ENCODE results near the gene NUMA1.
A peak's percentile ranks its signal among the peaks of the same experiment; 100 is the strongest.

NUMA1 gene

GRCh38 chr11:72023335-72023734, 57.0 kb downstream of the NUMA1 start:
- DNase-seq (ENCODE audit: low read depth) = peak; percentile 26

GRCh38 chr11:72018171-72018570, 62.2 kb downstream of the NUMA1 start:
- DNase-seq (ENCODE audit: low read depth) = no peak

GRCh38 chr11:72015511-72016061, 64.8 kb downstream of the NUMA1 start:
- peak; percentile 48 for DNase-seq (ENCODE audit: low read depth)

GRCh38 chr11:72014761-72015320, 65.5 kb downstream of the NUMA1 start:
- no peak for DNase-seq (ENCODE audit: low read depth)

- no peak for DNase-seq (ENCODE audit: low read depth)
Observed at GRCh38 chr11:72013765-72014711, 66.3 kb downstream of the NUMA1 start.

- no peak for DNase-seq (ENCODE audit: low read depth)
Observed at GRCh38 chr11:72012897-72013721, 67.2 kb downstream of the NUMA1 start.

GRCh38 chr11:72012091-72012630, 68.2 kb downstream of the NUMA1 start:
- no peak for DNase-seq (ENCODE audit: low read depth)

GRCh38 chr11:72010529-72011233, 69.7 kb downstream of the NUMA1 start:
- DNase-seq (ENCODE audit: low read depth) = no peak

- DNase-seq (ENCODE audit: low read depth) = no peak
Observed at GRCh38 chr11:72009156-72009555, 71.2 kb downstream of the NUMA1 start.

- no peak for DNase-seq (ENCODE audit: low read depth)
Observed at GRCh38 chr11:72008728-72009127, 71.6 kb downstream of the NUMA1 start.

- DNase-seq (ENCODE audit: low read depth) = no peak
Observed at GRCh38 chr11:72007587-72007986, 72.8 kb downstream of the NUMA1 start.

- DNase-seq (ENCODE audit: low read depth) = no peak
Observed at GRCh38 chr11:72007089-72007476, 73.3 kb downstream of the NUMA1 start.

GRCh38 chr11:72006309-72007088, 73.8 kb downstream of the NUMA1 start:
- DNase-seq (ENCODE audit: low read depth) = no peak

GRCh38 chr11:72005347-72006260, 74.7 kb downstream of the NUMA1 start:
- DNase-seq (ENCODE audit: low read depth) = no peak

- no peak for DNase-seq (ENCODE audit: low read depth)
Observed at GRCh38 chr11:72004515-72005346, 75.6 kb downstream of the NUMA1 start.

- no peak for DNase-seq (ENCODE audit: low read depth)
Observed at GRCh38 chr11:72003776-72004171, 76.6 kb downstream of the NUMA1 start.

- DNase-seq (ENCODE audit: low read depth) = no peak
Observed at GRCh38 chr11:72002841-72003775, 77.2 kb downstream of the NUMA1 start.
